Stimulated activated CD8-positive, alpha-beta memory T cell treated with anti-CD3 and anti-CD28 coated beads, Interleukin-7, amount 100 ng/mL, for 24 hours (primary cell): ENCODE results near the gene DHRS7C.
"Not testable (repeated sequence)": the region's sequence is repeated elsewhere in the genome, so short reads cannot be mapped to it uniquely, and the experiment has no call there.

Source experiments
- DNase-seq: peaks from one replicate; pipeline ENCODE4 v3.0.0-alpha.2; 2020; ENCODE audit warnings: low read depth

The DHRS7C gene

GRCh38 chr17:9810100-9810949 is 18.9 kb upstream of the DHRS7C start:
- no peak for DNase-seq

- DNase-seq, result no peak
Measured at GRCh38 chr17:9809409-9809808, 18.0 kb upstream of the DHRS7C start.

- no peak for DNase-seq
Measured at GRCh38 chr17:9806699-9807098, 15.3 kb upstream of the DHRS7C start.

DNA sequence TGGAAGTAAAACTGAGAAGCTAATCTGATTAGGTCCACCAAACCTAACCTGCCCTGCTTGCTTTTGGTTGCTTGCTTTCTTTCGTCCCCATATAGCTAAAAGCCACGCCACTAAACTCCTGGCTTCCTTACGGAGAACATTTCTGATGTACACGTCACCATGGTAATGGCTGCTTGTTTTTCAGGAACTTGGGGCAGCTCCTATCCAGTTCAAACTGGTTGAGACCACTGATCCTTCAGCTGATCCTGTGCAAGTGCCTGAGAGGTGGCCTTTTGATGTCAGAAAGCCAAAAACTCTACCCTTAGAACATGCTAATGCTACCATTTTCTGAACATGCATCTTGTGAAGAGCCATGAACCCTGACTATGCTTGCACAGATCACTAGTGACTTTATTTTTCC is 14.4 kb upstream of the DHRS7C start:
- no peak for DNase-seq

- DNase-seq, result no peak
Measured at GRCh38 chr17:9802697-9803096, 11.3 kb upstream of the DHRS7C start.

GRCh38 chr17:9802294-9802693 is 10.9 kb upstream of the DHRS7C start:
- DNase-seq, result no peak

- DNase-seq, result no peak
Measured at GRCh38 chr17:9801505-9801904, 10.1 kb upstream of the DHRS7C start.

GRCh38 chr17:9798724-9799123 is 7.3 kb upstream of the DHRS7C start:
- DNase-seq, result no peak

DNA sequence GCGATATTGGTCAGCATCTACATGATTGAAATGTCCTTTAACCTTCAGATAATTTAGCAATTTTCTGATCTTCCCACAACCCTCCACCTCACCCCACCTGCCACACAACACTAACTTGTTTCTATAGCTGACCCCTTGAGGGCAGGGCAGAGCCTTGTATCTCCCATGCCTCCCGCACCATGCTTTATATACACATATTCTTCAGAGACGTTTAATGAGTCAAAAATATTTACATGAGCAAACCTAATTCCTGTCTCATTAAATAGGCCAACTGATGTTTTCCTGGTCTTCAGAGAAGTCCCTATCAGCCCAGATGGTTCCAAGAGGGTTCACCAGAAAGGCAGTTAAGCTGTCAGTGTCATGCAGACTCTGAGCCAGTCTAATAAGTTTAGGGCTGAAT is 6.6 kb upstream of the DHRS7C start:
- DNase-seq, result no peak

DNA sequence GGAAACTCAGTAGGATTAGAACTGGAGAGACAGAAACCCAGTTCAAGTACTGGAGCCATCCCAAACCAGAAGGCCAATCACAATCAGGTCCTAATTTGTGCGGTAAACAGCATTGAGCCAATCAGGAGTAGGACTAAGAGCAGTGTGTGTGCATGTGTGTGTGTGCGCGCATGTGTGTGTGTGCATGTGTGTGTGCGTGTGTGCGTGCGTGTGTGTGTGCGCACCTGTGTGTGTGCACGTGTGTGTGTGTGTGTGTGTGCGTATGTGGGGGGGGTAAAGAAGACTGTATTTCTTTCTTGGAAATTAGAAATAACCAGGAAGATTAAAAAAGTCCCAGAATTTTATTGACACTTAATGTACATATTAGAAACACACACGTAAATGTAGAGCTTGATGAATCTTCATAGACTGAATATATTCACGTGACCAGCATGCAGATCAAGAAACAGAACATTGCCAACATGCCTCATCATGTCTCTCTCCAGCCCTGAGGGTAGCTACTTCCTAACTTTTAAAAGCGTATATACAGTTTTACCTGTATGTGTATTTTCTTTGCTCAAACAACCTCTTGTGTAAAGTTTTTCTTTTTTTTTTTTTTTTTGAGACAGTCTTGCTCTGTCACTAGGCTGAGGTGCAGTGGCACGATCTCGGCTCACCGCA is 919 bp upstream of the DHRS7C start:
- no peak for DNase-seq

GRCh38 chr17:9790316-9790715 is 1.1 kb downstream of the DHRS7C start:
- DNase-seq, result no peak

GRCh38 chr17:9788601-9789000 is 2.8 kb downstream of the DHRS7C start:
- no peak for DNase-seq

DNA sequence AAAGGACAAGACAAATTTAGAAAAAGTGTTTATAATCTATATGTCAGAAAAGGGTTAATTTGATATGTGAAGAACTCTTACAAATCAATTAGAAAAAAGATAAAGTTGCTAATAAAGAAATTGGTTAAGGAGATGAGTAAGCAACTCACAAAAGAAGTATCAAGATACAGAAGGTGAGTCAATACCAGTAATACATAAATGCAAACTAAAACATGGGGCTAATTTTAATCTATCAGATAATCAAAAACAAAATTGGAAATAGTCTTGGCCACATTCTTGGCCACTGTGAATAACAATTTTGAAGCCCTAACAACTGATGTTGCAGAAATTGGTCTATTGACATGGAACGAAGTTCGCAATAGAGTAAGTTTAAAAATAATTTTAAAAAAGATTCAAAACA is 6.8 kb downstream of the DHRS7C start:
- no peak for DNase-seq

DNA sequence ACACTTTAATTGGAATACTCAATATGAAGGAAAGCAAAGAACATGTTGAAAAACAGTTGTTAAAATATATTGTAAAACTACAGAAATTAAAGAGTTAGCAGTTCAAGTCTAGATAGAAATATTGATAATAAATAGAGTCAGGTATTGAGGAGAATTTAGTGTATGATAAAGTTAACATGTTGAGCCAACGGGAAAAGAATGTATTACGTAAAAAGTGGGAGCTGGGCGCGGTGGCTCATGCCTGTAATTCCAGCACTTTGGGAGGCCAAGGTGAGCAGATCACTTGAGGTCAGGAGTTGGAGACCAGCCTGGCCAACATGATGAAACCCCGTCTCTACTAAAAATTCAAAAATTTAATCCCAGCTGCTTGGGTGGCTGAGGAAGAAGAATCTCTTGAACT is 7.9 kb downstream of the DHRS7C start:
- not testable (repeated sequence) for DNase-seq

- no peak for DNase-seq
Measured at GRCh38 chr17:9783050-9783449, 8.3 kb downstream of the DHRS7C start.

DNA sequence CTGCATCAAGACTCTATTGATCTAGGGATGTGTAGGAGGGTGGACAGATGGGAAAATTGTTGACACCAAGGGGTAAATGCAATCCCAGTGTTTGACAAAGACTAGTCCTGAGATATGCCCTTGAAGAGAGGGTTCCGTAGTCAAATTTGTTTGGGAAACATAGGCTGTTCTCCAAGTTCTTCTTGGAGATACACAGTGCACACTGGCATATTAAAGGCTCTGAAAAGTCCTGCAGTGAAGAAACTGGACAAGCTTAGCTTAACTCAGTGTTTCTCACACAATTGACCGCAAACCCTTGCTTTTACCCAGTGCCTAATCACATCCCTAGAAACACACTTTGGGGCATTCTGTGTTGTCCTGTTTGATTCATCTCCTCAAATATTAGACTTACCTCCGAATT is 10.8 kb downstream of the DHRS7C start:
- no peak for DNase-seq

GRCh38 chr17:9776911-9777310 is 14.5 kb downstream of the DHRS7C start:
- no peak for DNase-seq

DNA sequence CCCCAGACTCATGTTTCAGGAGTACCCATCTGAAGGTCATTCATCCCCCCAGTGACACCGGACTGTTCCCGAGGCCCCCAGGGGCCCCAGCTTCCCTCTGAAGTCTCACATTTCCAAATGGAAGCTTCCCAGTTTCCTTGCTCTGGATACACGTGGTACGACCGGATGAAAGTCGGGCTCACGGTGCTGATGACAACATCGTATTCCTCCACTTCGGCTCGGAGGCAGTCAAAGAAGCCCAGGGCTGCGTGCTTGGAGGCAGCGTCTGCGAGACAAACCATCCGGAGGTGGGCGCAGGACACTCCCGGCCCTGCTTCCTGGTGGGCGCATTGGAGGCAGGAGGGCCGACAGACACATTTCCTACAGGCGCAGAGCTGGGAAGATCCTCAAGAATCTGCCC is 18.7 kb downstream of the DHRS7C start:
- DNase-seq, result no peak

GRCh38 chr17:9771465-9771864 is 19.9 kb downstream of the DHRS7C start:
- no peak for DNase-seq

DNA sequence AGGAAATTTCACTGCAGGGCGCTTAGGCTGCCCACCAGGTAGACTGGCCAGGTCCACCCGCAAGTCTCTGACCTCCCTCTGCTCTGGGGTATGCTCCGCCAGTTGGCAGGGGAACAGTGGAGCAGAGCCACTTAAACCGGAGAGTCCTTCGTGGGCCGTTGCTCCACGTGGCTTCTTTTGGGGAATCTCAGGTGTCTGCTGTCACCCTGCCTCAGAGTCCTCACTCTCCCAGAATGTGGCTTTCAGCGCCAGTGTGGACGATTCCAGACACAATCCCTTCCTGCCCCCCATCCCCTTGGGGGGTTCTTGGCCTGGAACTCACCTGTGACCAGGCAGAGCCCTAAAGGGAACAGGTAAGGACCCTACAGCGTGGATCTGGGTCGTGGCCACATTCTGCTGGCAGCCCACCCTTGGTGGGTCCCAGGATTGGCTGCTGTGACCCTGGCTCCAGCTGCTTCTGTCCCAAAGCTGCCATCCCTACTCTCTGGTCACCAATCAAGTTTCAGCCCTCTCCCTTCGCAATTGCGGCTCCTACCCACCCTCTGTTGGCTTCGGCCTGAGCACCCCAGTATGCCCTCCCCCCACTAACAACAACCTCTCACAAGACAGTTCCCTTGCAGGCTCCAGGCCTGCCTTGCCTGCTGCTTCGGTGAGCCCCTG is 22.2 kb downstream of the DHRS7C start:
- DNase-seq, result no peak

DNA sequence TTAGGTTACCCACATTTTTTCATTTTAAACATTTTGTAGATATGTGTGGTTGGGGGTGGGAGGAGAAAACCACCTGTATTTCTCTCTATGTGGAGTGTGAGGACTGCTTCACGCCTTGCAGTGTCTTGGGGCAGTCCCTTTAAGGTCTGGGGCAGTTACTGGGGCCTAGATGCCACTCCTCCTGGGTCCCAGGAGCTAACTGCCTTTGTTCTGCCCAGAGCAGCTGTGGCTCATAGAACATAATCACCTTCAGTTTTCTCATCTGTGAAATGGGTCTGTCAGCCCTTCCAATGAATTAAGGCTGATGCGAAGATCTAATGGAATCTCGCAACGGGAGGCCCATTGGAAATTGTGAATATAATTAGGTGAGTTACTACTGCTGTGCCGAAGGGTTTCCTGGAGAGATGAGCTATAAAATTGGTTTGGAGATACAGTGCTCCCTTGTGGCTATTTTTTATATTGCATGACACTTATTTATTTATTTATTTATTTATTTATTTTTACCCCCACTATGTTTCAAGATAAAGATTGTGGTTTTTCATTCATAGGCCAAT is 22.9 kb downstream of the DHRS7C start:
- no peak for DNase-seq

GRCh38 chr17:9767432-9767991 is 23.9 kb downstream of the DHRS7C start:
- no peak for DNase-seq

- DNase-seq, result no peak
Measured at GRCh38 chr17:9766970-9767369, 24.4 kb downstream of the DHRS7C start.
